H9 (cell line): ENCODE measurements around the gene SLC24A3. TPM values are rescaled to one million over a fixed set of nuclear protein-coding genes. Genes with fewer than 3 reads are reported as not detected.

Experiments used
- DNase-seq: peaks from one replicate; pipeline ENCODE4 v3.0.0-alpha.2; 2017
- H2AFZ ChIP-seq: one replicate; pipeline ENCODE4 v1.6.1; 2013; ENCODE audit warnings: mild to moderate bottlenecking, low read length, control low read depth, moderate library complexity
- H2AK5ac ChIP-seq: 2 replicates; pipeline ENCODE4 v1.6.1; 2013; ENCODE audit warnings: low read length, control low read depth, mixed read lengths; ENCODE audit not compliant: insufficient read length
- H2BK120ac ChIP-seq: one replicate; pipeline ENCODE4 v1.6.1; 2013; ENCODE audit warnings: low read depth, mild to moderate bottlenecking, low read length, control low read depth, inconsistent platforms; ENCODE audit not compliant: poor library complexity, severe bottlenecking
- H2BK12ac ChIP-seq: 2 replicates; pipeline ENCODE4 v1.6.1; 2013; ENCODE audit warnings: low read length, control low read depth, mixed read lengths, low read depth; ENCODE audit not compliant: insufficient read length
- H2BK15ac ChIP-seq: 2 replicates; pipeline ENCODE4 v1.6.1; 2013; ENCODE audit warnings: low read depth, low read length, control low read depth
- H2BK20ac ChIP-seq: one replicate; pipeline ENCODE4 v1.6.1; 2013; ENCODE audit warnings: low read depth, mild to moderate bottlenecking, low read length, control low read depth, inconsistent platforms; ENCODE audit not compliant: poor library complexity, severe bottlenecking
- H2BK5ac ChIP-seq: 2 replicates; pipeline ENCODE4 v1.6.1; 2013; ENCODE audit warnings: low read length, control low read depth, mixed read lengths; ENCODE audit not compliant: insufficient read length
- H3K14ac ChIP-seq: 2 replicates; pipeline ENCODE4 v1.6.1; 2013; ENCODE audit warnings: low read length, control low read depth; ENCODE audit not compliant: insufficient read depth
- H3K18ac ChIP-seq: 2 replicates; pipeline ENCODE4 v1.6.1; 2013; ENCODE audit warnings: low read depth, mild to moderate bottlenecking, mixed read lengths, low read length, control low read depth; ENCODE audit not compliant: insufficient read length
- H3K23ac ChIP-seq: 2 replicates; pipeline ENCODE4 v1.6.1; 2013; ENCODE audit warnings: low read length, control low read depth, mixed read lengths, low read depth; ENCODE audit not compliant: insufficient read length
- H3K23me2 ChIP-seq: 2 replicates; pipeline ENCODE4 v1.6.1; 2013; ENCODE audit warnings: low read depth, mild to moderate bottlenecking, mixed read lengths, low read length, control low read depth; ENCODE audit not compliant: insufficient read length, poor library complexity, severe bottlenecking
- H3K27ac ChIP-seq: 2 replicates; pipeline ENCODE4 v1.5.1; 2013; ENCODE audit warnings: low read length, control low read depth, mixed read lengths, low read depth; ENCODE audit not compliant: insufficient read length
- H3K27me3 ChIP-seq: 2 replicates; pipeline ENCODE4 v1.6.1; 2013; ENCODE audit warnings: low read length, control low read depth, inconsistent platforms; ENCODE audit not compliant: insufficient read depth
- H3K4ac ChIP-seq: 2 replicates; pipeline ENCODE4 v1.6.1; 2013; ENCODE audit warnings: low read depth, mild to moderate bottlenecking, control low read depth, inconsistent platforms, low read length, moderate library complexity
- H3K4me1 ChIP-seq: 2 replicates; pipeline ENCODE4 v1.6.1; 2013; ENCODE audit warnings: low read length, control low read depth, inconsistent platforms; ENCODE audit not compliant: insufficient read depth
- H3K4me2 ChIP-seq: 2 replicates; pipeline ENCODE4 v1.6.1; 2013; ENCODE audit warnings: low read length, control low read depth, mixed read lengths; ENCODE audit not compliant: insufficient read length, insufficient read depth
- H3K56ac ChIP-seq: 2 replicates; pipeline ENCODE4 v1.6.1; 2013; ENCODE audit warnings: low read depth, mild to moderate bottlenecking, mixed read lengths, low read length, control low read depth; ENCODE audit not compliant: insufficient read length
- H3K79me1 ChIP-seq: 2 replicates; pipeline ENCODE4 v1.6.1; 2013; ENCODE audit warnings: low read depth, mild to moderate bottlenecking, moderate library complexity, low read length, control low read depth, inconsistent platforms; ENCODE audit not compliant: insufficient read depth, poor library complexity, severe bottlenecking
- H3K79me2 ChIP-seq: 2 replicates; pipeline ENCODE4 v1.6.1; 2013; ENCODE audit warnings: low read length, control low read depth, inconsistent platforms; ENCODE audit not compliant: insufficient read depth
- H3K9ac ChIP-seq: 2 replicates; pipeline ENCODE4 v1.6.1; 2013; ENCODE audit warnings: low read length, control low read depth, mixed read lengths; ENCODE audit not compliant: insufficient read length; ENCODE audit errors: extremely low read depth
- H3K9me3 ChIP-seq: one replicate; pipeline ENCODE4 v1.6.1; 2013; ENCODE audit warnings: low read depth, low read length, inconsistent platforms; ENCODE audit not compliant: control insufficient read depth
- H3T11ph ChIP-seq: one replicate; pipeline ENCODE4 v1.6.1; 2013; ENCODE audit warnings: mild to moderate bottlenecking, low read length, control low read depth, inconsistent platforms
- H4K20me1 ChIP-seq: one replicate; pipeline ENCODE4 v1.6.1; 2013; ENCODE audit not compliant: control insufficient read depth, insufficient read length, insufficient read depth
- H4K5ac ChIP-seq: 2 replicates; pipeline ENCODE4 v1.6.1; 2013; ENCODE audit warnings: low read depth, mild to moderate bottlenecking, mixed read lengths, low read length, control low read depth; ENCODE audit not compliant: insufficient read length
- H4K8ac ChIP-seq: replicated peaks from 2 replicates; pipeline ENCODE4 v1.6.1; 2013; ENCODE audit warnings: low read length, control low read depth, mixed read lengths, low read depth; ENCODE audit not compliant: insufficient read length
- H4K91ac ChIP-seq: 2 replicates; pipeline ENCODE4 v1.6.1; 2013; ENCODE audit warnings: low read depth, mild to moderate bottlenecking, moderate library complexity, mixed read lengths, low read length, control low read depth; ENCODE audit not compliant: insufficient read length
- H3K27ac Mint-ChIP-seq, 3 experiments: 2 replicates in 2 of 3; 3 replicates in 1 of 3; pipeline ENCODE4 v1.8.0; 2020 to 2021; ENCODE audit warnings: mixed read lengths in 3 of 3, mild to moderate bottlenecking in 1 of 3, moderate library complexity in 1 of 3
- H3K27me3 Mint-ChIP-seq: 2 replicates; pipeline ENCODE4 v1.8.0; 2021; ENCODE audit warnings: low read depth, mild to moderate bottlenecking, moderate library complexity, mixed read lengths
- H3K36me3 Mint-ChIP-seq, 3 experiments: 2 replicates in 2 of 3; 3 replicates in 1 of 3; pipeline ENCODE4 v1.8.0; 2020 to 2021; ENCODE audit warnings: low read depth in 3 of 3, mixed read lengths in 3 of 3; ENCODE audit not compliant: insufficient read depth in 1 of 3
- H3K4me1 Mint-ChIP-seq, 2 experiments: 2 replicates each; pipeline ENCODE4 v1.8.0; 2020; ENCODE audit warnings: mixed read lengths in 2 of 2
- H3K4me3 Mint-ChIP-seq, 2 experiments: 2 replicates in 1 of 2; 3 replicates in 1 of 2; pipeline ENCODE4 v1.8.0; 2020 to 2021; ENCODE audit warnings: mild to moderate bottlenecking in 2 of 2, mixed read lengths in 2 of 2, moderate library complexity in 1 of 2
- H3K9me3 Mint-ChIP-seq, 2 experiments: 2 replicates in 1 of 2; 3 replicates in 1 of 2; pipeline ENCODE4 v1.8.0; 2020; ENCODE audit warnings: mild to moderate bottlenecking in 2 of 2, mixed read lengths in 2 of 2, moderate library complexity in 1 of 2
- WGBS: extraction: QIAGEN DNeasy Blood & Tissue Kit; methylation state at CpG from one replicate; pipeline ENCODE4 v1.1.7; 2013; ENCODE audit warnings: missing lambda C conversion rate, low lambda C conversion rate, mixed read lengths; ENCODE audit not compliant: insufficient read length; ENCODE audit errors: extremely low coverage; 5-methylcytosine and 5-hydroxymethylcytosine counted together
- total RNA-seq: library from RNA; stranded (reverse); gene quantifications from 2 replicates; pipeline ENCODE4 v1.2.1, GENCODE V29; 2021
- TF ChIP-seq, protein P1 (sequence below): fragments of 200-600 bp; sonication (generic); conservative IDR thresholded peaks from 3 replicates; pipeline ENCODE4 v1.8.0; 2021; ENCODE audit warnings: antibody characterized with exemption, mild to moderate bottlenecking

The SLC24A3 gene
- total RNA-seq, 1 experiment from 2014 or later, result 0.83 TPM

DNA sequence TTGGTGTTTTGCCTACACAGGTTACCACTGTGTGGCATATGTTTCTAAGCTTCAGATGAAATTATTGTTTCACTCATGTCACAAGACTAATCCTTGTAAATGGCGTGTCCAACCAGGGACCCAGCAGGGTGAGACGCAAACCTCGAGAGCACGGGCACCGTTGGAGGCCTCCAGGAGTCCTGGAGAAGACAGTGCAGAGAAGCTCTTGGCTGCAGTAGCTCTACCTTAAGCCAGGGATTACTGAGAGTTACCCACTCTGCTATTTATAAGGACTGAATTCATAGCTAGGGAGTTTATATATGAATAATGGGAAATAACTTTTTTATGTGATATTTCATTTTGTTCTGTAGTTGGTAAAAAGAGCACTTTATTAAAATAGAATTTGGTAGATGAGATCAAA lies 137.4 kb downstream of the SLC24A3 start:
- H3K9ac ChIP-seq, result no peak overlapping the region
- H4K5ac ChIP-seq, result no peak overlapping the region
- H4K20me1 ChIP-seq, result no peaks in the 10 kb centered on the region
- no peak overlapping the region for H4K91ac ChIP-seq
- no peak overlapping the region for H2BK15ac ChIP-seq
- H3K27ac ChIP-seq, result no peak overlapping the region
- no peaks in the 10 kb centered on the region for H3K23me2 ChIP-seq
- H3K4ac ChIP-seq, result no peak overlapping the region
- no peak overlapping the region for H3K14ac ChIP-seq
- no peak overlapping the region for H2AK5ac ChIP-seq
- no peaks in the 10 kb centered on the region for H3K79me2 ChIP-seq
- no peak overlapping the region for H2BK12ac ChIP-seq
- H2AFZ ChIP-seq, result no peak overlapping the region
- H3T11ph ChIP-seq, result no peak overlapping the region
- H3K4me1 ChIP-seq, result no peaks in the 10 kb centered on the region
- no peaks in the 10 kb centered on the region for H3K79me1 ChIP-seq
- no peak overlapping the region for H3K56ac ChIP-seq
- no peaks in the 10 kb centered on the region for H3K9me3 Mint-ChIP-seq
- H2BK5ac ChIP-seq, result no peak overlapping the region
- no peaks in the 10 kb centered on the region for H3K27me3 Mint-ChIP-seq
- H4K8ac ChIP-seq, result no peak overlapping the region
- H3K27ac Mint-ChIP-seq, result no peak overlapping the region
- no peak overlapping the region for H3K4me2 ChIP-seq
- H3K18ac ChIP-seq, result no peak overlapping the region
- no CpG with 5 or more reads among the region's 5 CpGs for WGBS
- TF ChIP-seq, protein P1, sequence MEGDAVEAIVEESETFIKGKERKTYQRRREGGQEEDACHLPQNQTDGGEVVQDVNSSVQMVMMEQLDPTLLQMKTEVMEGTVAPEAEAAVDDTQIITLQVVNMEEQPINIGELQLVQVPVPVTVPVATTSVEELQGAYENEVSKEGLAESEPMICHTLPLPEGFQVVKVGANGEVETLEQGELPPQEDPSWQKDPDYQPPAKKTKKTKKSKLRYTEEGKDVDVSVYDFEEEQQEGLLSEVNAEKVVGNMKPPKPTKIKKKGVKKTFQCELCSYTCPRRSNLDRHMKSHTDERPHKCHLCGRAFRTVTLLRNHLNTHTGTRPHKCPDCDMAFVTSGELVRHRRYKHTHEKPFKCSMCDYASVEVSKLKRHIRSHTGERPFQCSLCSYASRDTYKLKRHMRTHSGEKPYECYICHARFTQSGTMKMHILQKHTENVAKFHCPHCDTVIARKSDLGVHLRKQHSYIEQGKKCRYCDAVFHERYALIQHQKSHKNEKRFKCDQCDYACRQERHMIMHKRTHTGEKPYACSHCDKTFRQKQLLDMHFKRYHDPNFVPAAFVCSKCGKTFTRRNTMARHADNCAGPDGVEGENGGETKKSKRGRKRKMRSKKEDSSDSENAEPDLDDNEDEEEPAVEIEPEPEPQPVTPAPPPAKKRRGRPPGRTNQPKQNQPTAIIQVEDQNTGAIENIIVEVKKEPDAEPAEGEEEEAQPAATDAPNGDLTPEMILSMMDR, result no peak
- no peaks in the 10 kb centered on the region for H3K9me3 ChIP-seq
- no peak overlapping the region for H2BK20ac ChIP-seq
- no peaks in the 10 kb centered on the region for H3K36me3 Mint-ChIP-seq
- H2BK120ac ChIP-seq, result no peak overlapping the region
- H3K27me3 ChIP-seq, result no peaks in the 10 kb centered on the region
- no peak overlapping the region for H3K23ac ChIP-seq
- DNase-seq, result no peak
- no peak overlapping the region for H3K4me3 Mint-ChIP-seq
- H3K4me1 Mint-ChIP-seq, result no peaks in the 10 kb centered on the region
